ENCODE measurements around the gene LLCFC1. TPM values are rescaled to one million over a fixed set of nuclear protein-coding genes. Genes with fewer than 3 reads are reported as not detected.

The LLCFC1 gene
- total and polyA plus RNA-seq, 2 of the 8 experiments (the other 6 are each of a cell fraction or from before 2014, with no cell fraction given) = not detected

- Histone ChIP-seq H3K4me3 (ENCODE audit: extremely low read depth in 1 of 4, insufficient read depth in 2 of 4, low read depth in 3 of 4, low read length in 4 of 4) (no peak overlapping the region), H3K56ac (replicated peaks; ENCODE audit: insufficient read length, low read depth, low read length) (no peak overlapping the region), H4K5ac (ENCODE audit: insufficient read length, low read depth, low read length) (no peak overlapping the region), H4K20me1 (replicated peaks in 1 of 2; ENCODE audit: control insufficient read depth in 1 of 2, insufficient read depth in 2 of 2, low read length in 2 of 2) (no peaks in the 10 kb centered on the region), H3K79me1 (ENCODE audit: low read depth, low read length) (no peaks in the 10 kb centered on the region), H3K9me3 (ENCODE audit: insufficient read depth in 2 of 2, low read depth in 1 of 2, low read length in 1 of 2) (no peaks in the 10 kb centered on the region), H4K8ac (ENCODE audit: extremely low read depth, insufficient read depth, low read length) (no peak overlapping the region), H3K4me2 (ENCODE audit: insufficient read depth in 1 of 2, low read depth in 2 of 2, low read length in 2 of 2) (no peak overlapping the region), H3K79me2 (ENCODE audit: control insufficient read depth in 1 of 2, insufficient read depth in 2 of 2, low read length in 2 of 2) (no peaks in the 10 kb centered on the region), H2AFZ (ENCODE audit: low read length) (no peak overlapping the region), H3K14ac (ENCODE audit: insufficient read length) (no peak overlapping the region), H2BK5ac (ENCODE audit: low read depth, low read length) (no peak overlapping the region), H3K23me2 (ENCODE audit: low read depth, low read length) (no peaks in the 10 kb centered on the region), H3K36me3 (ENCODE audit: control insufficient read depth in 2 of 4, insufficient read depth in 4 of 4, low read length in 3 of 4) (no peaks in the 10 kb centered on the region), H3K4me1 (replicated peaks in 1 of 4; ENCODE audit: control insufficient read depth in 3 of 4, insufficient read depth in 4 of 4, low read length in 3 of 4) (no peaks in the 10 kb centered on the region), H2BK12ac (ENCODE audit: low read depth, low read length) (no peak overlapping the region), H3K18ac (ENCODE audit: extremely low read depth, low read length) (no peak overlapping the region), H2BK15ac (ENCODE audit: low read length) (no peak overlapping the region), H2BK120ac (replicated peaks; ENCODE audit: low read depth, low read length) (no peak overlapping the region), H3K9ac (replicated peaks in 1 of 4; ENCODE audit: extremely low read depth in 1 of 4, low read depth in 3 of 4, low read length in 3 of 4) (no peak overlapping the region), H3K27me3 (replicated peaks in 1 of 4; ENCODE audit: control insufficient read depth in 3 of 4, extremely low read depth in 1 of 4, insufficient read depth in 3 of 4, low read length in 3 of 4) (no peaks in the 10 kb centered on the region), H4K91ac (replicated peaks; ENCODE audit: insufficient read length, low read length) (no peak overlapping the region), H2BK20ac (ENCODE audit: low read length) (no peak overlapping the region), H3K23ac (ENCODE audit: insufficient read length) (no peak overlapping the region), H3K4ac (replicated peaks; ENCODE audit: insufficient read length, low read depth, low read length) (no peak overlapping the region), H2AK5ac (ENCODE audit: low read depth, low read length) (no peak overlapping the region), H3K27ac (ENCODE audit: low read depth, low read length) (no peak overlapping the region)
- POLR2A ChIA-PET (ENCODE audit: partially characterized antibody) = no interaction called here
- 85% methylated on average over 8 of the region's 8 CpGs; no CpG with 5 or more reads in 1 of the 2 experiments for WGBS, 2 experiments (ENCODE audit: extremely low coverage in 1 of 2, insufficient coverage in 1 of 2, insufficient read length in 1 of 2, insufficient replicate concordance in 2 of 2, low coverage in 1 of 2, low lambda C conversion rate in 2 of 2, missing lambda C conversion rate in 1 of 2)
- CTCF ChIA-PET (ENCODE audit: partially characterized antibody) = interaction anchor here (0.6 to 4.3 kb wide), 15 partner anchors 10 to 556 kb away, joined by 3 to 31 read pairs (median 4); partner anchors contain the start of gene TRPV5
- FAIRE-seq (no peak), DNase-seq (ENCODE audit: low read depth in 1 of 2, low spot score in 2 of 2) (no peak)
- TF ChIP-seq CTCF (IDR thresholded peaks at IDR 0.05; ENCODE audit: control extremely low read depth in 1 of 3, insufficient read depth in 1 of 3, low read depth in 1 of 3, low read length in 3 of 3) (peak in 2 of 3 experiments; percentile 8 to 18; a peak in 2 of 4 replicates), HDAC2 (IDR thresholded peaks at IDR 0.05; ENCODE audit: borderline replicate concordance in 1 of 2, low read depth in 2 of 2, low read length in 2 of 2) (no peak)
These were observed 24.0 kb upstream of the LLCFC1 start for GRCh38 chr7:142915315-142915714.
